GM12878 (cell line): Measurements from ENCODE around the gene POP5. TPM values are rescaled to one million over a fixed set of nuclear protein-coding genes. Genes with fewer than 3 reads are reported as not detected.

ENCODE experiments used
- ATAC-seq: fragments of 200-7000 bp; cut with Tn5 transposase; 3 replicates; pipeline ENCODE4 v1.9.1; 2020; ENCODE audit warnings: mild to moderate bottlenecking, moderate library complexity
- BruUV-seq: library from RNA; stranded (reverse); fragments of 400-500 nt; replicated peaks from 2 replicates; lab custom pipeline; 2021; lab: Mats Ljungman, UMichigan
- CTCF ChIA-PET: fragments of 300-600 bp; sonication (Branson Sonifier 250); formaldehyde crosslinking; extraction: SDS; loops from one replicate; lab custom pipeline; 2021; ENCODE audit warnings: inconsistent platforms; lab: Yijun Ruan, JAX
- POLR2A ChIA-PET: fragments of 350-600 bp; formaldehyde crosslinking; extraction: SDS; loops from one replicate; lab custom pipeline; 2021; ENCODE audit warnings: inconsistent platforms; lab: Charles Lee
- RAD21 ChIA-PET: fragments of 300-600 bp; sonication (Branson Sonifier 250); formaldehyde crosslinking; loops from one replicate; lab custom pipeline; 2023; ENCODE audit warnings: antibody characterized with exemption; ENCODE audit not compliant: unreplicated experiment; lab: Charles Lee
- SMC1A ChIA-PET: fragments of 300-600 bp; sonication (Branson Sonifier 250); formaldehyde crosslinking; loops from one replicate; lab custom pipeline; 2023; ENCODE audit not compliant: unreplicated experiment, uncharacterized antibody; lab: Charles Lee
- DNase-seq: peaks from one replicate; pipeline ENCODE4 v3.0.0-alpha.2; 2011; ENCODE audit warnings: low read depth, low spot score
- FAIRE-seq: peaks from 3 replicates; lab custom pipeline; 2011; peaks lifted over from hg19 to GRCh38; lab: Jason Lieb, UNC
- H2AFZ ChIP-seq: 2 replicates; pipeline ENCODE4 v1.6.0; 2011; ENCODE audit warnings: low read depth, low read length, control low read depth; ENCODE audit not compliant: control insufficient read depth
- H3K27ac ChIP-seq: 2 replicates; pipeline ENCODE4 v1.5.1; 2011; ENCODE audit warnings: control low read depth; ENCODE audit not compliant: control insufficient read depth, insufficient read depth
- H3K27me3 ChIP-seq, 2 experiments: replicated peaks in 1 of 2; 2 replicates each; pipeline versions ENCODE4 v1.6.0 to v1.6.1; 2011; ENCODE audit warnings: low read length in 1 of 2; ENCODE audit not compliant: control insufficient read depth in 2 of 2, insufficient read depth in 2 of 2
- H3K36me3 ChIP-seq, 2 experiments: 2 replicates each; pipeline ENCODE4 v1.5.1; 2011; ENCODE audit warnings: low read length in 1 of 2; ENCODE audit not compliant: control insufficient read depth in 2 of 2, insufficient read depth in 2 of 2
- H3K4me1 ChIP-seq: 2 replicates; pipeline ENCODE4 v1.6.1; 2011; ENCODE audit warnings: mild to moderate bottlenecking, low read length, moderate library complexity, mixed read lengths; ENCODE audit not compliant: control insufficient read depth, insufficient read depth
- H3K4me2 ChIP-seq: 2 replicates; pipeline ENCODE4 v1.6.0; 2011; ENCODE audit warnings: control low read depth; ENCODE audit not compliant: control insufficient read depth, insufficient read depth
- H3K4me3 ChIP-seq: fragments of 200-600 bp; sonication (generic); 2 replicates; pipeline ENCODE4 v1.5.1; 2016
- H3K79me2 ChIP-seq: 2 replicates; pipeline ENCODE4 v1.6.0; 2011; ENCODE audit warnings: low read length; ENCODE audit not compliant: control insufficient read depth, insufficient read depth
- H3K9ac ChIP-seq: 2 replicates; pipeline ENCODE4 v1.8.0; 2011; ENCODE audit warnings: low read length, control low read depth, mixed read lengths; ENCODE audit not compliant: control insufficient read depth, insufficient read depth
- H3K9me3 ChIP-seq: replicated peaks from 3 replicates; pipeline ENCODE4 v1.5.1; 2011; ENCODE audit warnings: mild to moderate bottlenecking, low read length; ENCODE audit not compliant: control insufficient read depth, insufficient read depth
- H4K20me1 ChIP-seq: 2 replicates; pipeline ENCODE4 v1.6.0; 2011; ENCODE audit not compliant: control insufficient read depth, insufficient read depth
- BCL11A ChIP-seq: IDR thresholded peaks from 2 replicates; pipeline ENCODE4 v1.6.1; 2011; ENCODE audit warnings: low read depth, low read length
- CHD2 ChIP-seq: IDR thresholded peaks from 2 replicates; pipeline ENCODE4 v1.6.1; 2011; ENCODE audit warnings: low read depth, low read length, improper control_type of control experiment, borderline replicate concordance
- DPF2 ChIP-seq: fragments of 450-650 bp; IDR thresholded peaks from 2 replicates; pipeline ENCODE4 v1.6.1; 2017; ENCODE audit warnings: mild to moderate bottlenecking
- E2F4 ChIP-seq: IDR thresholded peaks from 2 replicates; pipeline ENCODE4 v1.6.1; 2012; ENCODE audit warnings: low read depth, low read length, improper control_type of control experiment
- E4F1 ChIP-seq: fragments of 450-650 bp; IDR thresholded peaks from 2 replicates; pipeline ENCODE4 v1.6.1; 2018; ENCODE audit warnings: borderline replicate concordance, mild to moderate bottlenecking; ENCODE audit not compliant: partially characterized antibody
- FOXK2 ChIP-seq: fragments of 450-650 bp; IDR thresholded peaks from 2 replicates; pipeline ENCODE4 v1.6.1; 2017; ENCODE audit warnings: mild to moderate bottlenecking, moderate library complexity
- IKZF1 ChIP-seq: fragments of 450-650 bp; conservative IDR thresholded peaks from 2 replicates; pipeline ENCODE4 v1.6.1; 2017; ENCODE audit warnings: antibody characterized with exemption, mild to moderate bottlenecking
- LARP7 ChIP-seq: fragments of 450-650 bp; IDR thresholded peaks from 2 replicates; pipeline ENCODE4 v1.6.1; 2017; ENCODE audit warnings: mild to moderate bottlenecking
- NR2C1 ChIP-seq: fragments of 450-650 bp; IDR thresholded peaks from 2 replicates; pipeline ENCODE4 v1.6.1; 2017; ENCODE audit warnings: antibody characterized with exemption, mild to moderate bottlenecking, moderate library complexity
- RFX5 ChIP-seq: IDR thresholded peaks from 2 replicates; pipeline ENCODE4 v1.6.1; 2011; ENCODE audit warnings: low read depth, low read length, improper control_type of control experiment
- TARDBP ChIP-seq: IDR thresholded peaks from 2 replicates; pipeline ENCODE4 v1.6.1; 2016; ENCODE audit warnings: borderline replicate concordance
- TCF12 ChIP-seq: IDR thresholded peaks from 2 replicates; pipeline ENCODE4 v1.6.1; 2011; ENCODE audit warnings: low read depth, mild to moderate bottlenecking, low read length
- TCF7 ChIP-seq: IDR thresholded peaks from 2 replicates; pipeline ENCODE4 v1.6.1; 2014; ENCODE audit warnings: antibody characterized with exemption, borderline replicate concordance
- YBX1 ChIP-seq: fragments of 450-650 bp; IDR thresholded peaks from 2 replicates; pipeline ENCODE4 v1.6.1; 2016; ENCODE audit warnings: antibody characterized with exemption
- ZBTB33 ChIP-seq: fragments of 450-650 bp; IDR thresholded peaks from 2 replicates; pipeline ENCODE4 v1.6.1; 2017; ENCODE audit warnings: mild to moderate bottlenecking
- ZBTB4 ChIP-seq: fragments of 450-650 bp; formaldehyde crosslinking; IDR thresholded peaks from 2 replicates; pipeline ENCODE4 v1.4.0; 2022; ENCODE audit warnings: mild to moderate bottlenecking, moderate library complexity
- WGBS: methylation state at CpG from one replicate; pipeline ENCODE4 v1.1.6; 2016; ENCODE audit warnings: low lambda C conversion rate; ENCODE audit not compliant: insufficient replicate concordance, insufficient coverage; ENCODE audit errors: missing lambda C conversion rate; 5-methylcytosine and 5-hydroxymethylcytosine counted together
- in situ Hi-C: fragments of 300-500 bp; cut with MboI; formaldehyde crosslinking; loops from 9 replicates; pipeline ENCODE4 v1.14.3; 2018; ENCODE audit warnings: mixed read lengths
- intact Hi-C: fragments of 100-400 bp; cut with micrococcal nuclease; formaldehyde crosslinking; loops from one replicate; pipeline ENCODE4 v1.14.2; 2022; ENCODE audit not compliant: unreplicated experiment
- polyA plus RNA-seq, 11 experiments: library from polyadenylated mRNA; depleted of rRNA in 4 of 11; unstranded in 6 of 11; stranded (reverse) in 5 of 11; fragments of >200 nt; fragmentation: Nextera tagmentation in 4 of 11; fragmentation: Illumina TruSeq in 1 of 11; extraction: Ambion mirVana in 4 of 11; extraction: Trizol in 1 of 11; gene quantifications; 1 replicate in 1 of 11; 2 replicates in 10 of 11; pipeline versions ENCODE4 v1.2.1 to v1.2.3, GENCODE V29; 2011 to 2016; ENCODE audit warnings: inconsistent platforms in 2 of 11, missing spikeins in 2 of 11, low read depth in 1 of 11
- total RNA-seq, 4 experiments: library from RNA; depleted of rRNA in 3 of 4; stranded (reverse); fragments of >200 nt in 3 of 4; fragmentation: Illumina TruSeq in 1 of 4; extraction: Trizol in 1 of 4; gene quantifications; 2 replicates each; pipeline versions ENCODE4 v1.2.1 to v1.2.3, GENCODE V29; 2013 to 2021

The POP5 gene
- total and polyA plus RNA-seq, 10 of the 15 experiments (the other 5 are each of a cell fraction or from before 2014, with no cell fraction given), result 50.3 to 234 (median 83.7) TPM

GRCh38 chr12:120539303-120539702, 41.9 kb downstream of the POP5 start:
- H3K36me3 ChIP-seq, result peaks cover 3 to 21% of the 10 kb centered on the region in 2 experiments
- H4K20me1 ChIP-seq, result peaks cover 5% of the 10 kb centered on the region; the same call in 1 of the 2 replicates
- no TSS peak for BruUV-seq
- H3K9ac ChIP-seq, result no peak overlapping the region
- H3K4me1 ChIP-seq, result peaks cover 21% of the 10 kb centered on the region
- ChIA-PET SMC1A (interaction anchor here (0.7 to 1.7 kb wide), 5 partner anchors 21 to 110 kb away, joined by 3 to 4 read pairs (median 3); no protein-coding TSS in a partner anchor), RAD21 (no interaction called here), POLR2A (interaction anchor here (0.6 to 1.3 kb wide), 4 partner anchors 11 to 547 kb away, joined by 3 to 11 read pairs (median 6); partner anchors contain the start of gene COQ5), CTCF (interaction anchor here (0.9 to 2.4 kb wide), 4 partner anchors 10 to 108 kb away, joined by 3 to 10 read pairs (median 5); partner anchors contain the start of genes COQ5 and POP5)
- no peaks in the 10 kb centered on the region for H3K9me3 ChIP-seq
- DNase-seq (no peak), FAIRE-seq (no peak), ATAC-seq (0 out of 3 replicates have a peak, but pooled peaks have one; percentile 6)
- no peaks in the 10 kb centered on the region for H3K27me3 ChIP-seq
- TF ChIP-seq DPF2 (no peak), TARDBP (no peak), FOXK2 (no peak), BCL11A (no peak), TCF7 (no peak), ZBTB33 (no peak), CHD2 (no peak), NR2C1 (no peak), YBX1 (no peak), E4F1 (no peak), IKZF1 (no peak), E2F4 (no peak), RFX5 (no peak), LARP7 (no peak), ZBTB4 (CRISPR knock-in tag) (no peak), TCF12 (no peak)
- H3K79me2 ChIP-seq, result peaks cover 87% of the 10 kb centered on the region
- no peak overlapping the region for H2AFZ ChIP-seq
- H3K4me2 ChIP-seq, result peak overlapping the region; percentile 78
- in situ Hi-C loops (no loop called here), intact Hi-C loops (no loop called here)
- H3K27ac ChIP-seq, result no peak overlapping the region
- H3K4me3 ChIP-seq, result peak overlapping the region; percentile 70
- WGBS, result 9% methylated on average over 1 of the region's 1 CpG
